KOPT-K1 (cell line): ENCODE data around the gene ADARB2.
"Not testable (repeated sequence)": the region's sequence is repeated elsewhere in the genome, so short reads cannot be mapped to it uniquely, and the experiment has no call there.

ENCODE experiments used
- H3K27ac ChIP-seq: fragments of 200-600 bp; sonication (generic); 2 replicates; pipeline ENCODE4 v1.5.1; 2016; ENCODE audit warnings: antibody characterized with exemption, mild to moderate bottlenecking, low read depth, low read length; ENCODE audit not compliant: poor library complexity, severe bottlenecking
- H3K36me3 ChIP-seq: fragments of 200-600 bp; sonication (generic); 2 replicates; pipeline ENCODE4 v1.5.1; 2017; ENCODE audit warnings: antibody characterized with exemption, mild to moderate bottlenecking, low read length, moderate library complexity; ENCODE audit not compliant: insufficient read depth
- H3K9me3 ChIP-seq: fragments of 200-600 bp; sonication (generic); 2 replicates; pipeline ENCODE4 v1.5.1; 2017; ENCODE audit warnings: antibody characterized with exemption, low read length, mild to moderate bottlenecking; ENCODE audit not compliant: insufficient read depth, poor library complexity, severe bottlenecking

ADARB2 gene

GRCh38 chr10:1358860-1359625, 378.3 kb downstream of the ADARB2 start:
- no peaks in the 10 kb centered on the region for H3K9me3 ChIP-seq
- no peaks in the 10 kb centered on the region for H3K36me3 ChIP-seq
- H3K27ac ChIP-seq = no peak overlapping the region

- Histone ChIP-seq H3K9me3 (no peaks in the 10 kb centered on the region), H3K27ac (no peak overlapping the region)
Measured at GRCh38 chr10:1358147-1358546, 379.2 kb downstream of the ADARB2 start.

GRCh38 chr10:1356349-1356748, 381.0 kb downstream of the ADARB2 start:
- H3K27ac ChIP-seq = no peak overlapping the region
- H3K9me3 ChIP-seq = no peaks in the 10 kb centered on the region
- no peaks in the 10 kb centered on the region for H3K36me3 ChIP-seq

More at GRCh38 chr10:1358147-1358546, 379.2 kb downstream of the ADARB2 start:
- H3K36me3 ChIP-seq = no peaks in the 10 kb centered on the region

- Histone ChIP-seq H3K36me3 (no peaks in the 10 kb centered on the region), H3K27ac (no peak overlapping the region), H3K9me3 (no peaks in the 10 kb centered on the region)
Measured at GRCh38 chr10:1354809-1355710, 382.3 kb downstream of the ADARB2 start.

GRCh38 chr10:1352296-1352695, 385.0 kb downstream of the ADARB2 start:
- H3K27ac ChIP-seq, H3K9me3 ChIP-seq, H3K36me3 ChIP-seq: not testable (repeated sequence)

GRCh38 chr10:1348773-1349050, 388.6 kb downstream of the ADARB2 start:
- Histone ChIP-seq H3K27ac (no peak overlapping the region), H3K36me3 (no peaks in the 10 kb centered on the region), H3K9me3 (no peaks in the 10 kb centered on the region)

- Histone ChIP-seq H3K36me3 (no peaks in the 10 kb centered on the region), H3K9me3 (no peaks in the 10 kb centered on the region), H3K27ac (no peak overlapping the region)
Measured at GRCh38 chr10:1347962-1348772, 389.2 kb downstream of the ADARB2 start.

GRCh38 chr10:1347525-1347924, 389.8 kb downstream of the ADARB2 start:
- Histone ChIP-seq H3K9me3 (no peaks in the 10 kb centered on the region), H3K36me3 (no peaks in the 10 kb centered on the region), H3K27ac (no peak overlapping the region)

GRCh38 chr10:1346201-1346600, 391.1 kb downstream of the ADARB2 start:
- no peaks in the 10 kb centered on the region for H3K9me3 ChIP-seq

GRCh38 chr10:1345368-1345767, 392.0 kb downstream of the ADARB2 start:
- Histone ChIP-seq H3K9me3 (no peaks in the 10 kb centered on the region), H3K36me3 (no peaks in the 10 kb centered on the region), H3K27ac (no peak overlapping the region)

More at GRCh38 chr10:1346201-1346600, 391.1 kb downstream of the ADARB2 start:
- Histone ChIP-seq H3K36me3 (no peaks in the 10 kb centered on the region), H3K27ac (no peak overlapping the region)

- no peaks in the 10 kb centered on the region for H3K36me3 ChIP-seq
- H3K27ac ChIP-seq = no peak overlapping the region
- H3K9me3 ChIP-seq = no peaks in the 10 kb centered on the region
Measured at GRCh38 chr10:1344846-1345245, 392.5 kb downstream of the ADARB2 start.

- Histone ChIP-seq H3K36me3 (no peaks in the 10 kb centered on the region), H3K27ac (no peak overlapping the region), H3K9me3 (no peaks in the 10 kb centered on the region)
Measured at GRCh38 chr10:1344408-1344807, 392.9 kb downstream of the ADARB2 start.

- H3K27ac ChIP-seq = no peak overlapping the region
- H3K36me3 ChIP-seq = no peaks in the 10 kb centered on the region
- no peaks in the 10 kb centered on the region for H3K9me3 ChIP-seq
Measured at GRCh38 chr10:1343176-1343575, 394.1 kb downstream of the ADARB2 start.

- not testable (repeated sequence) for H3K27ac ChIP-seq, H3K9me3 ChIP-seq, H3K36me3 ChIP-seq
Measured at GRCh38 chr10:1341052-1341451, 396.3 kb downstream of the ADARB2 start.

GRCh38 chr10:1339396-1339795, 397.9 kb downstream of the ADARB2 start:
- H3K27ac ChIP-seq = no peak overlapping the region
- no peaks in the 10 kb centered on the region for H3K9me3 ChIP-seq
- no peaks in the 10 kb centered on the region for H3K36me3 ChIP-seq
